ENCODE results near the gene ARHGAP18. TPM values are rescaled to one million over a fixed set of nuclear protein-coding genes. Genes with fewer than 3 reads are reported as not detected.

ARHGAP18 gene
- total RNA-seq, 2 donors from 2014 or later: 3.7 to 26.7 TPM

DNA sequence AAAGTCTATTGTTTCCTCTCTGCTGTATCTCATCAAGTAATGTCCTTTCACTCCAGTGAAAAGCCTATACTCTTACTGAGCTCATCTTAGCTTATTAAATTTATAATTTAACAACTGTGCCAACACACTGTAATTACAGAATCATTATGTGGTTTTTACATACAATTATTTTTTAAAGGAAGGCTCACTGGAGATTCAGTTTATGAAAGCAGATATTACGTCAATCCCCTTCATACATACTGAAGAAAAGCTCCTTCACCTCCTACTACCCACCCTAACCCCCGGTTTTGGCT lies 28.1 kb downstream of the ARHGAP18 start:
- Mint-ChIP-seq H3K27me3 (no peaks in the 10 kb centered on the region), H3K4me1 (peaks cover 33% of the 10 kb centered on the region), H3K27ac (peak overlapping the region; percentile 72), H3K36me3 (ENCODE audit: low read depth) (no peaks in the 10 kb centered on the region), H3K4me3 (no peak overlapping the region)
- ATAC-seq (no peak), DNase-seq (no peak)
- no peaks in the 10 kb centered on the region for H3K9me3 ChIP-seq (ENCODE audit: control insufficient read depth, low read length, poor library complexity, severe bottlenecking)

DNA sequence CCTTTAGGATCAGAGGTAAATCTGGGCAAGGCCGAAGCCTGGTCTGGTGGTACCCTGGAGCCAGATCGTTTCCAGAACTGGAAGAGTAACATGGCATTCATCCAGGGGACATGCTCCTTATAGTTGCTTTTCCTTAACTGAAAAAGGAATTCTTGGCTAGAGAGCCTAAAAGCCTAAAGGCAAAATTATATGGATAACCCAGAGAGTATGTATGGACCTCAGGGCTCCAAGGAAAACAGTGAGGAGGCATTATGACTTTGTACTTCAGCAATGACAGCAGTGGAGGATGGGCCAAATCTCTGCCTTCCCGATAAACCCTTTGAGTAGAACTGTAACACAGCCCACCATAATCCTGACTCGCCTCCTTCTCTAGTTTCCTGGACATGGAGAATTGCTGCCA lies 29.3 kb downstream of the ARHGAP18 start:
- ATAC-seq (no peak), DNase-seq (no peak)
- no peaks in the 10 kb centered on the region for H3K27me3 Mint-ChIP-seq
- no peak overlapping the region for H3K4me3 Mint-ChIP-seq
- peak overlapping the region; percentile 72 for H3K27ac Mint-ChIP-seq
- H3K4me1 Mint-ChIP-seq: peaks cover 25% of the 10 kb centered on the region
- H3K9me3 ChIP-seq (ENCODE audit: control insufficient read depth, low read length, poor library complexity, severe bottlenecking): no peaks in the 10 kb centered on the region
- H3K36me3 Mint-ChIP-seq (ENCODE audit: low read depth): no peaks in the 10 kb centered on the region

DNA sequence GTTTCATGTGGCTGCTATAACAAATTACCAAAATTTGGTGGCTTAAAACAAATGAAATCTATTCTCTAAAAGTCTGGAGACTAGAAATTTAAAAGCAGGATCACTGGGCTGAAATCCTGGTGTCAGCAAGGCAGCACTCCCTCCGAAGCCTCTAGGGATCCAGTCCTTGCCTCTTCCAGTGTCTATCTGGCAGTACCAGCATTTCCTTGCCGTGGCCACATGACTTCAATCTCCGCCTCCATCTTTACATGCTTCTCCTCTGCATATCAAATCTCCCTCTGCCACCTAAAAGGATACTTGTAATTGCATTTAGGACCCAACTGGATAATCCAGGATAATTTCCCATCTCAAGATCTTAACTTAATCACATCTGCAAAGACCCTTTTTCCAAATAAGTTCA lies 30.2 kb downstream of the ARHGAP18 start:
- no peaks in the 10 kb centered on the region for H3K36me3 Mint-ChIP-seq (ENCODE audit: low read depth)
- DNase-seq: no peak
- no peaks in the 10 kb centered on the region for H3K9me3 ChIP-seq (ENCODE audit: control insufficient read depth, low read length, poor library complexity, severe bottlenecking)
- no peak for ATAC-seq
- no peaks in the 10 kb centered on the region for H3K27me3 Mint-ChIP-seq
- peaks cover 23% of the 10 kb centered on the region for H3K4me1 Mint-ChIP-seq
- no peak overlapping the region for H3K4me3 Mint-ChIP-seq
- H3K27ac Mint-ChIP-seq: peak overlapping the region; percentile 72

DNA sequence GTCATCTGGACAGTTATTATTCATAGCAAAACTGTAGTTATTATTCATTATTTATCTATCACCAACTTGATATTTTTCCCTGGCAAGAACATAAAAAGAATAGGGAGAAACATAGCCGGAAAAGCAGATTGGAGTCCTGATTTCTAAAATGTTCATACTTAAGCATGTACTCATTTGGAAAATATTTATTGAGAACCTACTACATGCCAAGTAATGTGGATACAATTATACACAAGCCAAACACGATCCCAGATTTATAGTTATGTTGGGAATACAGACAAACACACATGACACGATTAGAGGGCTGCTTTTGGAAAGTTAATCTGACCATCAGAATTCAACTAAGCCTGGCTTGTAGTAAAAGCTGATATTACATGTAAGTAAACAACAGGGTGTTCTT lies 30.7 kb downstream of the ARHGAP18 start:
- ATAC-seq (no peak), DNase-seq (no peak)
- Mint-ChIP-seq H3K4me1 (peaks cover 18% of the 10 kb centered on the region), H3K27ac (no peak overlapping the region), H3K27me3 (no peaks in the 10 kb centered on the region), H3K36me3 (ENCODE audit: low read depth) (no peaks in the 10 kb centered on the region), H3K4me3 (no peak overlapping the region)
- H3K9me3 ChIP-seq (ENCODE audit: control insufficient read depth, low read length, poor library complexity, severe bottlenecking): no peaks in the 10 kb centered on the region

DNA sequence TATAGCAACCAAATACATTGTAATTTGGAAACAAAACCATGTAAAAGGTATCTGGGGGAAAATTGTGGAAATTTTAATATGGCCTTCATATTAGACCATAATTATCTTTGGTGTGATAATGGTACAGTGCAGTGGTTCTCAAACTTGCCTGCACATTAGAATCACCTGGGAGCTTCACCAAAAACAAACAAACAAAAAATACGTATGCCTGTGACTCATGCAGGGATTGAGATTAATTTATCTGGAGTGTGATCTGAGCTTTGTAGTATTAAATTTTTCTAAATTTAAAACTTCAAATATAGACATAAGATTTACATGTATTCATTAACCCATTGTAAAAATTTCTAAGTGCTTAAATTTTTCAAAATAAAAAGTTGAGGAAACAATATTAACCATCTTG lies 31.5 kb downstream of the ARHGAP18 start:
- Mint-ChIP-seq H3K4me3 (no peak overlapping the region), H3K27ac (no peak overlapping the region), H3K36me3 (ENCODE audit: low read depth) (no peaks in the 10 kb centered on the region), H3K4me1 (peaks cover 11% of the 10 kb centered on the region), H3K27me3 (no peaks in the 10 kb centered on the region)
- DNase-seq: no peak
- ATAC-seq: no peak
- H3K9me3 ChIP-seq (ENCODE audit: control insufficient read depth, low read length, poor library complexity, severe bottlenecking): no peaks in the 10 kb centered on the region

DNA sequence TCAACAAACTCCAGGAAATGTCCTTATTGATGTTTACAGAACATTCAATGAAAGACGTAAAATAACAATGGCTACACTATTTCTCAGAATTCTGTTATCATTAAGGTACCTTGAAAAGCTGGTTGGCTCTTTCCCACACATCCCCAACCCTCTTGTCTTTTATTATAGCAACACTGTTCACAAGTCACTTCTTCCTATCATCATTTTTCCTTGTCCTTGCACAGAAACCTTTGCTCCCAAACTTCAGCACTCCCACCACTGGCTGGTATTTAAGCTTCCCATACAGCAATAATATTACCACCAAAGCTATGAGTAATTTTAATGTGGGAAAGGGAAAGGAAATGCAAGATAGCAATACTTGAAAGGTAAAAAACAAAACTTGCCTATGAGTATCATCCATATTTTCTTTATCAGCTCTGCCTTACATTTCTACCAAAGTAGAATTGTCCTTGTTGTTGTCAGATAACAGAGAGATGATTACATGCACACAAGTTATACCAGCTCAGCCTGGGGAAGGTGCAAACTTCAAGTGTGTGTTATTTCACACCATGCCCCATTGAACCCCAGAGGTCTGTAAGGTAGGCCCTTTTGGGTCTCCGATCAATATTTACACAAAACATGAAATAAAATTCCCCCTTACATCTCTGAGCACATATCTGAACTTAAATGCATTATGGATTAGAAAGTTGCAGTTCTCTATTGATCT lies 32.2 kb downstream of the ARHGAP18 start:
- ATAC-seq (no peak), DNase-seq (no peak)
- Mint-ChIP-seq H3K27ac (no peak overlapping the region), H3K4me1 (peaks cover 14% of the 10 kb centered on the region), H3K4me3 (no peak overlapping the region), H3K27me3 (no peaks in the 10 kb centered on the region), H3K36me3 (ENCODE audit: low read depth) (no peaks in the 10 kb centered on the region)
- no peaks in the 10 kb centered on the region for H3K9me3 ChIP-seq (ENCODE audit: control insufficient read depth, low read length, poor library complexity, severe bottlenecking)

DNA sequence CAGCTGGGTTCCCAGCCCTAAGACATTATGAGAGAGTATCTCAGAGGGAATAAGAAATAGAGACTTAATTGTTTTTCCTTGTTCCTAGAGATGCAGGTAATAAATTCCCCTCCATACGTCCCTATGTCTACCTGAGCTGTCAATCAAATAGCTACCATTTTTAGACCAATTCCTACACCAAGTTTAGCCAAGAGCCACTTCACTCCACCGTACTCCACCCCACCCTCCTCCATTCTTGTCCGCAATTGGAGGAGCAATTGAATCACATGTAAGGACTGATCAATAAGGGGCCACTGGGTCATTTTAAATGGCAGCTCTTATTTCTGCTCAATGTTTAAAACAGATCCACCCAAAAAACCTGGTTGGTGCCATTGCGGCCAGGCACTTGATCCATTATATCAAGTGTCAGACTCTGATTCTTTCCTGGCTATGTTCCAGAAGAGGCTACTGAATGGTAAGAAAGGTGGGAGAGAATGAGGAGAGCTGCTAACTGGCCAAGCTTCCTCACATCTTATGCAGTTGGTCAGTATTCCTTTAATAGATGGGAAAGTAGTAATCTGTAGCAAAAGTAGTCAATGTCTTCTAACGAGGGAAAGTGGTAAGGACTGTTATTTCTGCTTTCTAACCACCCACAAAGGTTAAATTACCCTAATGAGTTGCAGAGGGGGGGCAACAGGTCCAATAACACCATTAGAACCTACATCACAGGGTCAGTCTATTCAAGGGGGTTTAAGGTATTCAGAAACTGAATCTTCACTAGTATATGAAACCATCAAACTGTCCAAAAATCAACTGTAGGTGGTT lies 34.1 kb downstream of the ARHGAP18 start:
- Mint-ChIP-seq H3K27me3 (no peaks in the 10 kb centered on the region), H3K27ac (no peak overlapping the region), H3K4me3 (no peak overlapping the region), H3K36me3 (ENCODE audit: low read depth) (no peaks in the 10 kb centered on the region), H3K4me1 (peaks cover 25% of the 10 kb centered on the region)
- no peak for ATAC-seq
- no peak for DNase-seq
- H3K9me3 ChIP-seq (ENCODE audit: control insufficient read depth, low read length, poor library complexity, severe bottlenecking): no peaks in the 10 kb centered on the region

DNA sequence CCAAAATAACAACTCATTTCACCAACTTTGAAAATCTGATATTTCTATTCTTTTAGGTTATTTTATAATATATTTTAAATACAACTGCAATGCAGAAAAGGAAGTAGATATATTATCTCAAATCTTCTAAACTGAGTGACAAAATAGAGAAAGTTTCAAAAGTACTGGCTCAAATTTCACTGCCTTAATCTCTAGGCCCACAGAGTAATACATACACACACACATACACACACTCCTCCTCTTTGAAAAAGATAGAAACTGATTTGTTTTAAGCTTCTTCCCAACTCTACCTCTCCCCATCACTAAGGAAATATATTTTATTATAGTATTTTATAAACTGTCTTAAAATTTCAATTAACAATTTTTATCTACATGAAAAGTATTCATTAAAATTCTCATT lies 36.2 kb downstream of the ARHGAP18 start:
- ATAC-seq (no peak), DNase-seq (no peak)
- H3K9me3 ChIP-seq (ENCODE audit: control insufficient read depth, low read length, poor library complexity, severe bottlenecking): no peaks in the 10 kb centered on the region
- Mint-ChIP-seq H3K27ac (no peak overlapping the region), H3K36me3 (ENCODE audit: low read depth) (no peaks in the 10 kb centered on the region), H3K4me1 (peaks cover 21% of the 10 kb centered on the region), H3K27me3 (peaks cover 2% of the 10 kb centered on the region), H3K4me3 (no peak overlapping the region)

DNA sequence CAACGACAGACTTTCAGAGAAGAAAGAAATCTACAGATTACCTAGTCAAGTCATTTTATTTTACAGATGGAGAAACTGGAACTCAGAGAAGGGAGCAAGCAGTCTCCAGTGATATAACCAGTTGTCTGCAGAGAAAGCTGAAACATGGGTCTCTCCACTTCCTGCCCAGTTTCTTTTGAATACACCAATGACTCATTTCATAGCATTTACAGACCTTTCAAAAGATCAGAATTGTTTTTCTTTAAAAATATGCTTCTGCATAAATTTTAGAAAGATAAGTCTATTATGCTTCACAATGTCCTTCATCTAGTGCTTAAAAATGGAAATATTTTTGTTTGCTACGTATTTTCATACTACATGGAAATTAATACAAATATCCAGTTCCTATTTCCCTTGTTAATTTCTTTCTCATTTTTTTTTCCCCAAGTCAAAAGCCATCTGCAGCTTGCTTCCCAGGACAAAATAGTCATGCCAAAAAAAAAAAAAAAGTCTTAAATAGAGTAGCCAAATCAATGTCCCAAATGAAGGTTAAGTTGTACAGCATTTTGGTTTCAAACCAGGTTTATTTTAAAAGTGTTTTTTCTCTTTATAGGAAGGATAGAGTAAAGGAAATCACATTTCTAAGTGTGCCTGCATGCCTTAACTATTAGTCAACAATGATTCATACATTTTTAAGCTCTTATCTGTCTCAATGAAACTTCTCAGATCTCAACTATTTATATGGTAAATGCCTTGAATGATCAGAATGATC lies 36.9 kb downstream of the ARHGAP18 start:
- Mint-ChIP-seq H3K27me3 (peaks cover 5% of the 10 kb centered on the region), H3K4me3 (peak overlapping the region; percentile 93), H3K36me3 (ENCODE audit: low read depth) (peaks cover 3% of the 10 kb centered on the region), H3K4me1 (peaks cover 21% of the 10 kb centered on the region), H3K27ac (peak overlapping the region; percentile 96)
- ATAC-seq: peak; percentile 51
- no peak for DNase-seq
- no peaks in the 10 kb centered on the region for H3K9me3 ChIP-seq (ENCODE audit: control insufficient read depth, low read length, poor library complexity, severe bottlenecking)

DNA sequence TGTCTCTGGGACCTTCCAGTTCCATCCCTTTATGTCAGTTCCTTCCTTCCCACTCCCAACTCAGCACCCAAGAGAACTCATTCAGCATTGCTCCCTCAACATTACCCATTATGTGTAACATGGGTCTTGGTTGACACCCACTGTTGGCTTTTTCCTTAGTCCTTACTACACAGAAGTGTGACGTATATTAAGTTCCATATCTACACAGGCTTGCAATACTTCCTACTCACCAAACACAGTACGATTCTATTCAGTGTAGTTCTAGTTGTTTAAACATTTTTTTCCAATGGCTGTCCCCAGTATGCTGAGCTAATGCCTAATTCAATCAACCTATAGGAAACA lies 37.7 kb downstream of the ARHGAP18 start:
- peaks cover 20% of the 10 kb centered on the region for H3K4me1 Mint-ChIP-seq

DNA sequence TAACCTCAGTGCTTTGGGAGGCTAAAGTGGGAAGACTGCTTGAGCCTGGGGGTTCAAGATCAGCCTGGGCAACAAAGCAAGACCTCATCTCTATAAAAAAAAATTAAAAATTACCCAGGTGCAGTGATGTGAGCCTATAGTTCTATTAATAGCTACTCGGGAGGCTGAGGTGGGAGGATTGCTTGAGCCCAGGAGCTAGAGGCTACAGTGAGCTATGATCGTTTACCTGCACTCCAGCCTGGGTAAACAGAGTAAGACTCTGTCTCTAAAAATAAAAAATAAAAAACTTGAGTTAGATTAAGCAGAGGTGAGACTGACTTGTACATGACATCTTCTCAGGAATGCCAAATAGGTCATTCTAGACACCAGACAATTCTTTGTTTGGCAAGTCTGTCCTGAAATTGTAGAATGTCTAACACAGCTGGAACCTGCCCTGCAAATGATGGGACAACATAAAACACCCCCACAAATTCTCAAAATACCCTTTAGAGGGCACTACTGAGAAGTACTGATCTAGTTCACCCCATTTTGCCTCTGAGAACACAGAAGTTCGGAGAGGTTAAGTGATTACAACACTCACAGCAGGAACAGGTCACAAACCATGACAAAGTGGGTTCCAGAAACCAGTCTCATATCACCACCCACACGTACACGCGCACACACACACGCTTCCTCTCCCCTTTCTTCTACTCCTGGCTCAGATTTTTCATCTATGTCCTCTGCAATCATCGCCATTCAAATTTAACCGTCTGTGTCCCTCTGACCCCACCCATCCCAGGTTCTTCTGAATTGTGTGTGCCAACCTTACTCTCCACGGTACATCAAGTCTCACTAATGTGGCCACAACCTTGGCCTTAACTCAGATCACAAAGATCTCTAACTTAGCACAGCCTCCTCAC lies 38.3 kb downstream of the ARHGAP18 start:
- Mint-ChIP-seq H3K27me3 (peaks cover 5% of the 10 kb centered on the region), H3K4me3 (peak overlapping the region; percentile 93), H3K36me3 (ENCODE audit: low read depth) (peaks cover 3% of the 10 kb centered on the region), H3K27ac (peak overlapping the region; percentile 96), H3K4me1 (peaks cover 20% of the 10 kb centered on the region)
- ATAC-seq (peak; percentile 94), DNase-seq (peak in 1 of 3 donors; percentile 6)
- H3K9me3 ChIP-seq (ENCODE audit: control insufficient read depth, low read length, poor library complexity, severe bottlenecking): no peaks in the 10 kb centered on the region

More for the DNA sequence above, 37.7 kb downstream of the ARHGAP18 start:
- H3K27me3 Mint-ChIP-seq: peaks cover 5% of the 10 kb centered on the region
- no peak for DNase-seq
- peak overlapping the region; percentile 93 for H3K4me3 Mint-ChIP-seq
- peak; percentile 53 for ATAC-seq
- H3K27ac Mint-ChIP-seq: peak overlapping the region; percentile 96
- peaks cover 3% of the 10 kb centered on the region for H3K36me3 Mint-ChIP-seq (ENCODE audit: low read depth)
- no peaks in the 10 kb centered on the region for H3K9me3 ChIP-seq (ENCODE audit: control insufficient read depth, low read length, poor library complexity, severe bottlenecking)

DNA sequence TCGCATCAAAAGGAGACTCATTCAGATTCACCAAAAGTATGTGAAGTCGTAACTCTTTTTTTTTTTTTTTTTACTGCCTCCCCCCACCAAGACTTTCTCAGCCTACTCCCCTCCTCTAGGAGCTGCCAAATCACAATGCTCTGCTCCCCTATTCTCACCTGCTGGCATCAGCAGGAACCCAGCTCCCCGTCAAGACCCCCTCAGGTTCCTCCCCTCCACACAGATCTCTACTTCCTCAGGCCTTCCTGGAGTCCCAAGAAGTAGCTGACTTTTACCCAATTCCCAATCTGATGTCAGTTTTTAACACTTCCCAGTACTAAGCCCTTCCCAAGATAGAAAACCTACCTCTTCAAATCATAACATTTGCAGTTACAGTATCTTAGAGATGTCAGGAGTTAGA lies 39.3 kb downstream of the ARHGAP18 start:
- peaks cover 3% of the 10 kb centered on the region for H3K36me3 Mint-ChIP-seq (ENCODE audit: low read depth)
- H3K27ac Mint-ChIP-seq: no peak overlapping the region
- H3K4me3 Mint-ChIP-seq: no peak overlapping the region
- DNase-seq (no peak), ATAC-seq (no peak)
- H3K9me3 ChIP-seq (ENCODE audit: control insufficient read depth, low read length, poor library complexity, severe bottlenecking): no peaks in the 10 kb centered on the region
- peaks cover 5% of the 10 kb centered on the region for H3K27me3 Mint-ChIP-seq
- peaks cover 24% of the 10 kb centered on the region for H3K4me1 Mint-ChIP-seq

DNA sequence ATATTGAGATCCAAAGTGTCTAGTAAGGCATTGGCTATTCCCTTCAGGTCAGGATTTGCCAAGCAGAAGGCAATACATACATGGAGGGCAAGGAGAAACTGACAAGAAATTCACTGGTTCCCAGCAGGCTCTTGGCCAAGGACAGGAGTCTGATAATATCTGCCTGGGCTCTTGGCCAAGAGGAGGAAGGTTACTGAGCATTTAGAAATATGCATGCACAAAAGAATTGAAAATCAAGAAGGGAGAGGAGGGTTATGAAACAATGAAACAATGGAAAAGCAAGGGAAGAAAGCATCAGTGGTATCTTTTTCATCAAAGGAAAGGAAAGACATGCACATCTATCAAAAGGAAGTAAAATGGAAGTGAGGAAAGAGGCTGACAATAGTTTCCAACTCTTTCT lies 42.4 kb downstream of the ARHGAP18 start:
- H3K27me3 Mint-ChIP-seq: peaks cover 5% of the 10 kb centered on the region
- H3K4me3 Mint-ChIP-seq: no peak overlapping the region
- no peak overlapping the region for H3K27ac Mint-ChIP-seq
- peaks cover 20% of the 10 kb centered on the region for H3K4me1 Mint-ChIP-seq
- H3K9me3 ChIP-seq (ENCODE audit: control insufficient read depth, low read length, poor library complexity, severe bottlenecking): no peaks in the 10 kb centered on the region
- DNase-seq: no peak
- ATAC-seq: no peak
- peaks cover 5% of the 10 kb centered on the region for H3K36me3 Mint-ChIP-seq (ENCODE audit: low read depth)
